Measurements from ENCODE around the gene TMEM120B.

Gene TMEM120B

DNA sequence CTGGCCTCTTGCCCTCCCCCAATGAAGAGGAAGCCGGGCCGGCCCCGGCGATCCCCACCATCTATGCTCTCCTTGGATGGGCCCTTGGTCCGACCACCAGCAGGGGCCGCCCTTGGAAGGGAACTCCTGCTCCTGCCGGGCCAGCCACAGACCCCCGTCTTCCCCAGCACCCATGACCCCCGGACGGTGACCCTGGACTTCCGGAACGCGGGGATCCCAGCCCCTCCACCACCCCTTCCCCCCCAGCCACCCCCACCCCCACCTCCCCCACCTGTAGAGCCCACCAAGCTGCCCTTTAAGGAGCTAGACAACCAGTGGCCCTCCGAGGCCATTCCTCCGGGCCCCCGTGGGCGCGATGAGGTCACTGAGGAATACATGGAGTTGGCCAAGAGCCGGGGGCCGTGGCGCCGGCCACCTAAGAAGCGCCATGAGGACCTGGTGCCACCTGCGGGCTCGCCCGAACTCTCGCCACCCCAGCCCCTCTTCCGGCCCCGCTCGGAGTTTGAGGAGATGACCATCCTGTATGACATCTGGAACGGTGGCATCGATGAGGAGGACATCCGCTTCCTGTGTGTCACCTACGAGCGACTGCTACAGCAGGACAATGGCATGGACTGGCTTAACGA is 110.7 kb downstream of the TMEM120B start:
- DNase-seq, result no peak

- DNase-seq, result no peak
These were observed 111.2 kb downstream of the TMEM120B start for GRCh38 chr12:121823727-121824115.

- no peak for DNase-seq
These were observed 112.5 kb downstream of the TMEM120B start for GRCh38 chr12:121825041-121825523.

- DNase-seq, result no peak
These were observed 114.0 kb downstream of the TMEM120B start for GRCh38 chr12:121826318-121827150.

DNA sequence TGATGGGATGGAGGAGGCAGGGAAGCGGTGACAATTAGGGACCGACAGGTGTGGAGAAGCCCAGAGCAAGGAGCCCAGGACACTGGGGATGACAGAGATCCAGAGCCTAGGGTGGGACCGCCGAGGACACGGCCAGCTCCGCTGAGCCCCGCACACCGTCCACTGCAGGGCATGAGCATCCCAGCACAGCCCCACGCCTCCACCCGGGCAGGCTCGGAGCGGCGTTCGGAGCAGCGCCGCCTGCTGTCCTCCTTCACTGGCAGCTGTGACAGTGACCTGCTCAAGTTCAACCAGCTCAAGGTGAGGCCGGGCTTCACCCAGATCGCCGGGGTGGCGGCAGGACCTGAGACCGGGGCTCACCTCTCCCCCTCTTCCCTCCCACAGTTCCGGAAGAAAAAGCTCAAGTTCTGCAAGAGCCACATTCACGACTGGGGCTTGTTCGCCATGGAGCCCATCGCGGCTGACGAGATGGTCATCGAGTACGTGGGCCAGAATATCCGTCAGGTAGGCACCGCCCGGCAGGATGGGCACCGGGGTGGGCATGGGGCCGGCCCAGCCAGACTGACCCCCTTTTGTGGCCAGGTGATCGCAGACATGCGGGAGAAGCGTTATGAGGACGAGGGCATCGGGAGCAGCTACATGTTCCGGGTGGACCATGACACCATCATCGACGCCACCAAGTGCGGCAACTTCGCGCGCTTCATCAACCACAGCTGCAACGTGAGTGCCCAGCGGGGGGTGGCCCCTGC is 115.0 kb downstream of the TMEM120B start:
- DNase-seq, result no peak

DNA sequence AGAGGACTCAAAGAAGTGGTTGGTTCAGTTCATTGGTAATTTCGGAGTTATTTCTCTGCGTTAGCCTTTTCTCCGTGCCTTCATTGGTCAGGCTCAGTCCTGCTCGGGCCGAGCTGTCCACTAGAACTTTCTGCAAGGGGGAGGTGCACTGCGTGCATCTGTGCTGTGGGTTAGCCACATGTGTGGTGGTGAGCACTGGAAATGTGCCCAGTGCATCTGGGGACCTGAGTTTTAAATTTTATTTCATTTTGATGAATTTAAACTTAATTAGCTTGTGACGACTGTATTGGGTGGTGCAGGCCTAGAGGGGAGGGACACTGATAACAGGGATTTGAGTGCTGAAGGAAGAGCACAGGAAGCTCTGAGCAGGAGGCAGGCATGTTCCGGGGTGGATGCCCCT is 115.8 kb downstream of the TMEM120B start:
- no peak for DNase-seq

- DNase-seq, result no peak
These were observed 116.3 kb downstream of the TMEM120B start for GRCh38 chr12:121828826-121829225.

GRCh38 chr12:121829250-121829918 is 116.8 kb downstream of the TMEM120B start:
- DNase-seq, result no peak

- no peak for DNase-seq
These were observed 117.6 kb downstream of the TMEM120B start for GRCh38 chr12:121830134-121830533.

DNA sequence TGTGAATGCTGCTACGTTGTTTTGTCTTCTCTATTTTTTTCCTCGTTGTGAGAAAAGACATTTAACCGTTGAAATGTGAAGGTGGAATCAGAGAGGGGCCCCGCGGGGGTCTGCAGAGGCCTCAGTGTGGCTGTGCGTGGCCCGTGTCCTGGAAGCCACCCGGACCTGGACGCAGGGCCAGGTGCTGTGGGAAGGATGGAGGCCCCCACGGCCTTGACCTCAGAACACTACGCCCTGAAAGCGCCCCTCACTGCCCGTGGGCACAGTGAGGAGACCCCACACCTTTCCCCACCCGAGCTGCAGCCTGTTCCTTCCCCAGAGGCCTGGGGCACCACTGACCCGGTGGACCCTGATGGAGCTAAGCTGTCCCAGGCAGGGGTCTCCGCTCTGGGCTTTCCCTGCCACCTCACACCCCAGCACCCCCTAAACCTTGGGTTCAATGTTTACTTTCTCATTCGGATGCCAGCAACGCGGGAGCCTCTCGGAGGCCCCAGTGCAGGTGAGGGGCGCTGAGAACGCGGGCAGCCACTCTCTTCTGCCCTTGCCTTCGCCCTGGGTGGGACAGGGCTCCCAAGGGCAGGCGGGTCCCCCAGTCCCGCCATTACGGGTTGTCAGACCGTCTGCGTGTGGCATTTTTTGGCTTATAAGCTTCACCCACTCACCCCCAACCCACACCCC is 118.2 kb downstream of the TMEM120B start:
- DNase-seq, result no peak

All from stimulated activated CD8-positive, alpha-beta memory T cell treated with anti-CD3 and anti-CD28 coated beads, Interleukin-4, amount 100 ng/mL, for 48 hours (primary cell).